ENCODE data around the gene KCTD11. TPM values are rescaled to one million over a fixed set of nuclear protein-coding genes. Genes with fewer than 3 reads are reported as not detected.
A peak's percentile ranks its signal among the peaks of the same experiment; 100 is the strongest.

The KCTD11 gene
- total RNA-seq, 4 donors from 2014 or later = 30.3 to 65.4 (median 42.8) TPM

- intact Hi-C loops (cut with DNase I; ENCODE audit: low total_unique reads) = no loop called here
- no peak overlapping the region for H3K4me3 ChIP-seq (ENCODE audit: low read depth, poor library complexity, severe bottlenecking)
- DNase-seq (ENCODE audit: low spot score in 2 of 2) = no peak
- 65 to 70% methylated on average over 19 of the region's 19 CpGs for WGBS, 2 donors
- TF ChIP-seq CTCF (IDR thresholded peaks at IDR 0.05) (no peak), POLR2A (IDR thresholded peaks at IDR 0.05) (no peak)
These were observed 4.1 kb upstream of the KCTD11 start for GRCh38 chr17:7347630-7348477.

GRCh38 chr17:7348478-7349242 is 3.3 kb upstream of the KCTD11 start:
- 54 to 61% methylated on average over 19 of the region's 19 CpGs for WGBS, 2 donors
- TF ChIP-seq POLR2A (IDR thresholded peaks at IDR 0.05) (no peak), CTCF (IDR thresholded peaks at IDR 0.05) (no peak)
- no peak overlapping the region for H3K4me3 ChIP-seq (ENCODE audit: low read depth, poor library complexity, severe bottlenecking)
- intact Hi-C loops (cut with DNase I; ENCODE audit: low total_unique reads) = no loop called here
- peak in 1 of 2 donors; percentile 90 for DNase-seq (ENCODE audit: low spot score in 2 of 2)

GRCh38 chr17:7352503-7352889 is 534 bp downstream of the KCTD11 start:
- no peak for TF ChIP-seq CTCF (IDR thresholded peaks at IDR 0.05)
- TF ChIP-seq POLR2A (IDR thresholded peaks at IDR 0.05) = no peak
- peak overlapping the region; percentile 78 for H3K4me3 ChIP-seq (ENCODE audit: low read depth, poor library complexity, severe bottlenecking)
- intact Hi-C loops (cut with DNase I; ENCODE audit: low total_unique reads) = loop anchor here (10.0 kb wide), 1 partner anchor 202 kb away; the partner anchor contains the start of gene TNFSF13
- DNase-seq (ENCODE audit: low spot score in 2 of 2) = no peak
- WGBS, 2 donors = 22 to 31% methylated on average over 10 of the region's 10 CpGs

- TF ChIP-seq POLR2A (IDR thresholded peaks at IDR 0.05) = no peak
- no peak for TF ChIP-seq CTCF (IDR thresholded peaks at IDR 0.05)
- DNase-seq (ENCODE audit: low spot score in 2 of 2) = no peak
- peak overlapping the region; percentile 78 for H3K4me3 ChIP-seq (ENCODE audit: low read depth, poor library complexity, severe bottlenecking)
- intact Hi-C loops (cut with DNase I; ENCODE audit: low total_unique reads) = loop anchor here (10.0 kb wide), 1 partner anchor 202 kb away; the partner anchor contains the start of gene TNFSF13
- WGBS, 2 donors = 87 to 88% methylated on average over 37 of the region's 37 CpGs
These were observed 1.1 kb downstream of the KCTD11 start for GRCh38 chr17:7352910-7353635.

- intact Hi-C loops (cut with DNase I; ENCODE audit: low total_unique reads) = loop anchor here (10.0 kb wide), 1 partner anchor 200 kb away; the partner anchor contains the start of gene TNFSF13
- DNase-seq (ENCODE audit: low spot score in 2 of 2) = peak in 1 of 2 donors; percentile 81
- TF ChIP-seq POLR2A (IDR thresholded peaks at IDR 0.05) (no peak), CTCF (IDR thresholded peaks at IDR 0.05) (no peak)
- H3K4me3 ChIP-seq (ENCODE audit: low read depth, poor library complexity, severe bottlenecking) = no peak overlapping the region
- WGBS, 2 donors = 33 to 45% methylated on average over 9 of the region's 9 CpGs
These were observed 2.4 kb downstream of the KCTD11 start for GRCh38 chr17:7354262-7354843.

Measured in lower leg skin (tissue), 4 donors.